ENCODE measurements around the gene PSMB5. TPM values are rescaled to one million over a fixed set of nuclear protein-coding genes. Genes with fewer than 3 reads are reported as not detected.
A peak's percentile ranks its signal among the peaks of the same experiment; 100 is the strongest.

The PSMB5 gene
- polyA plus RNA-seq, 1 donor from 2014 or later, result 147 TPM

DNA sequence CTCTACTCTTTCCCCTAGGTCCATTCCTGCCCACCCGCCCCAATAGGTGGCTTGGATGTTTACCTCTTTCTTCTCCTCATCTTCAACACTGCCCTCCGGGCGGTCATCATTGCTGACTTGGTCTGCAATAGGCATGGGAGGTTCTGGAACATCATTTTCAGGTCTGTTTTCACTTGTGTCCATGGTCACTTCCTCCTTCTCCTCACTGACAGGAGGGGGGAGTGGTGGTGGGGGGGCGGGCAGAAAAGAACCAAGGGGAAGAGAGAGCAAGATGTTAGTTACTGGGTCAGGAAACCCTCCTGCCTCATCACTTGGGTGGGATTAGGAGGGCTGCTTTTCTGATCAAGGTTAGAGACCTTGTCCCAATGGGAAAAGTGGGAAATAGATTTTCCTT, 34.7 kb upstream of the PSMB5 start:
- peak overlapping the region; percentile 72 for H3K4me3 ChIP-seq (ENCODE audit: low read length)
- peak overlapping the region; percentile 33 for H3K9ac ChIP-seq (ENCODE audit: low read length)
- peak overlapping the region; percentile 70 for H3K4me2 ChIP-seq (ENCODE audit: low read length)
- TF ChIP-seq RAD21 (conservative IDR thresholded peaks at IDR 0.05) (no peak), EZH2 (IDR thresholded peaks at IDR 0.05; ENCODE audit: borderline replicate concordance, insufficient read depth, low read length, poor library complexity, severe bottlenecking) (no peak), CTCF (IDR thresholded peaks at IDR 0.05; ENCODE audit: poor library complexity, severe bottlenecking) (no peak), MXI1 (conservative IDR thresholded peaks at IDR 0.05; ENCODE audit: poor library complexity, severe bottlenecking) (no peak), POLR2AphosphoS5 (IDR thresholded peaks at IDR 0.05) (no peak), TAF1 (IDR thresholded peaks at IDR 0.05; ENCODE audit: low read depth) (no peak), SMC3 (conservative IDR thresholded peaks at IDR 0.05; ENCODE audit: poor library complexity) (no peak), EP300 (conservative IDR thresholded peaks at IDR 0.05; ENCODE audit: poor library complexity, severe bottlenecking) (no peak)
- TF ChIP-seq, protein P1, sequence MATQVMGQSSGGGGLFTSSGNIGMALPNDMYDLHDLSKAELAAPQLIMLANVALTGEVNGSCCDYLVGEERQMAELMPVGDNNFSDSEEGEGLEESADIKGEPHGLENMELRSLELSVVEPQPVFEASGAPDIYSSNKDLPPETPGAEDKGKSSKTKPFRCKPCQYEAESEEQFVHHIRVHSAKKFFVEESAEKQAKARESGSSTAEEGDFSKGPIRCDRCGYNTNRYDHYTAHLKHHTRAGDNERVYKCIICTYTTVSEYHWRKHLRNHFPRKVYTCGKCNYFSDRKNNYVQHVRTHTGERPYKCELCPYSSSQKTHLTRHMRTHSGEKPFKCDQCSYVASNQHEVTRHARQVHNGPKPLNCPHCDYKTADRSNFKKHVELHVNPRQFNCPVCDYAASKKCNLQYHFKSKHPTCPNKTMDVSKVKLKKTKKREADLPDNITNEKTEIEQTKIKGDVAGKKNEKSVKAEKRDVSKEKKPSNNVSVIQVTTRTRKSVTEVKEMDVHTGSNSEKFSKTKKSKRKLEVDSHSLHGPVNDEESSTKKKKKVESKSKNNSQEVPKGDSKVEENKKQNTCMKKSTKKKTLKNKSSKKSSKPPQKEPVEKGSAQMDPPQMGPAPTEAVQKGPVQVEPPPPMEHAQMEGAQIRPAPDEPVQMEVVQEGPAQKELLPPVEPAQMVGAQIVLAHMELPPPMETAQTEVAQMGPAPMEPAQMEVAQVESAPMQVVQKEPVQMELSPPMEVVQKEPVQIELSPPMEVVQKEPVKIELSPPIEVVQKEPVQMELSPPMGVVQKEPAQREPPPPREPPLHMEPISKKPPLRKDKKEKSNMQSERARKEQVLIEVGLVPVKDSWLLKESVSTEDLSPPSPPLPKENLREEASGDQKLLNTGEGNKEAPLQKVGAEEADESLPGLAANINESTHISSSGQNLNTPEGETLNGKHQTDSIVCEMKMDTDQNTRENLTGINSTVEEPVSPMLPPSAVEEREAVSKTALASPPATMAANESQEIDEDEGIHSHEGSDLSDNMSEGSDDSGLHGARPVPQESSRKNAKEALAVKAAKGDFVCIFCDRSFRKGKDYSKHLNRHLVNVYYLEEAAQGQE (IDR thresholded peaks at IDR 0.05; ENCODE audit: borderline replicate concordance), result no peak
- peaks cover 56% of the 10 kb centered on the region for H3K79me2 ChIP-seq (replicated peaks; ENCODE audit: insufficient read depth, low read length)
- no peaks in the 10 kb centered on the region for H3K9me3 ChIP-seq (ENCODE audit: low read length)
- peak overlapping the region; percentile 3 for H3K27ac ChIP-seq (ENCODE audit: low read length)
- peaks cover 24% of the 10 kb centered on the region for H4K20me1 ChIP-seq (ENCODE audit: insufficient read depth)
- no peaks in the 10 kb centered on the region for H3K27me3 ChIP-seq (ENCODE audit: insufficient read depth, low read depth, low read length)
- H3K36me3 ChIP-seq (ENCODE audit: insufficient read depth, low read length), result peaks cover 16% of the 10 kb centered on the region
- peaks cover 5% of the 10 kb centered on the region for H3F3A ChIP-seq (ENCODE audit: insufficient read depth, low read length, poor library complexity, severe bottlenecking)
- H3K9me2 ChIP-seq (ENCODE audit: insufficient read depth, low read length), result no peaks in the 10 kb centered on the region
- no peak overlapping the region for H2AFZ ChIP-seq (ENCODE audit: low read depth, low read length)

GRCh38 chr14:23068789-23069412, 34.2 kb upstream of the PSMB5 start:
- H3K9ac ChIP-seq (ENCODE audit: low read length), result peak overlapping the region; percentile 47
- no peaks in the 10 kb centered on the region for H3K27me3 ChIP-seq (ENCODE audit: insufficient read depth, low read depth, low read length)
- H3K9me2 ChIP-seq (ENCODE audit: insufficient read depth, low read length), result no peaks in the 10 kb centered on the region
- peaks cover 16% of the 10 kb centered on the region for H3K36me3 ChIP-seq (ENCODE audit: insufficient read depth, low read length)
- no peaks in the 10 kb centered on the region for H3K9me3 ChIP-seq (ENCODE audit: low read length)
- peak overlapping the region; percentile 72 for H3K4me3 ChIP-seq (ENCODE audit: low read length)
- TF ChIP-seq MXI1 (conservative IDR thresholded peaks at IDR 0.05; ENCODE audit: poor library complexity, severe bottlenecking), result peak; percentile 31
- TF ChIP-seq RAD21 (conservative IDR thresholded peaks at IDR 0.05), result peak; percentile 81
- TF ChIP-seq TAF1 (IDR thresholded peaks at IDR 0.05; ENCODE audit: low read depth), result no peak
- peak; percentile 99 for TF ChIP-seq CTCF (IDR thresholded peaks at IDR 0.05; ENCODE audit: poor library complexity, severe bottlenecking)
- peak; percentile 22 for TF ChIP-seq POLR2AphosphoS5 (IDR thresholded peaks at IDR 0.05)
- TF ChIP-seq, protein P1 (IDR thresholded peaks at IDR 0.05; ENCODE audit: borderline replicate concordance), result peak; percentile 67
- TF ChIP-seq SMC3 (conservative IDR thresholded peaks at IDR 0.05; ENCODE audit: poor library complexity), result peak; percentile 90
- no peak for TF ChIP-seq EZH2 (IDR thresholded peaks at IDR 0.05; ENCODE audit: borderline replicate concordance, insufficient read depth, low read length, poor library complexity, severe bottlenecking)
- no peak for TF ChIP-seq EP300 (conservative IDR thresholded peaks at IDR 0.05; ENCODE audit: poor library complexity, severe bottlenecking)
- H2AFZ ChIP-seq (ENCODE audit: low read depth, low read length), result no peak overlapping the region
- no peak overlapping the region for H3K27ac ChIP-seq (ENCODE audit: low read length)
- peak overlapping the region; percentile 87 for H3K4me2 ChIP-seq (ENCODE audit: low read length)
- peaks cover 56% of the 10 kb centered on the region for H3K79me2 ChIP-seq (replicated peaks; ENCODE audit: insufficient read depth, low read length)
- peaks cover 5% of the 10 kb centered on the region for H3F3A ChIP-seq (ENCODE audit: insufficient read depth, low read length, poor library complexity, severe bottlenecking)
- H4K20me1 ChIP-seq (ENCODE audit: insufficient read depth), result peaks cover 28% of the 10 kb centered on the region
